HG03095 (cell line): Measurements from ENCODE around the gene PRKAR2B.
"Not testable (repeated sequence)": the region's sequence is repeated elsewhere in the genome, so short reads cannot be mapped to it uniquely, and the experiment has no call there.

Source experiments
- ATAC-seq: cut with Tn5 transposase; IDR thresholded peaks from one replicate; pipeline ENCODE4 v1.9.1; 2021; ENCODE audit warnings: moderate library complexity; ENCODE audit not compliant: unreplicated experiment

Gene PRKAR2B

GRCh38 chr7:107076781-107077698 is 32.5 kb downstream of the PRKAR2B start:
- ATAC-seq: no peak

- no peak for ATAC-seq
These were observed 33.4 kb downstream of the PRKAR2B start for GRCh38 chr7:107077699-107078516.

- ATAC-seq: no peak
These were observed 34.0 kb downstream of the PRKAR2B start for GRCh38 chr7:107078517-107078966.

GRCh38 chr7:107079212-107079940 is 34.9 kb downstream of the PRKAR2B start:
- no peak for ATAC-seq

- no peak for ATAC-seq
These were observed 35.6 kb downstream of the PRKAR2B start for GRCh38 chr7:107080099-107080505.

GRCh38 chr7:107080533-107080932 is 36.0 kb downstream of the PRKAR2B start:
- no peak for ATAC-seq

- ATAC-seq: no peak
These were observed 40.7 kb downstream of the PRKAR2B start for GRCh38 chr7:107085180-107085579.

GRCh38 chr7:107089627-107090026 is 45.1 kb downstream of the PRKAR2B start:
- no peak for ATAC-seq

- no peak for ATAC-seq
These were observed 46.0 kb downstream of the PRKAR2B start for GRCh38 chr7:107090457-107090856.

GRCh38 chr7:107091306-107091705 is 46.8 kb downstream of the PRKAR2B start:
- ATAC-seq: no peak

GRCh38 chr7:107093671-107094070 is 49.2 kb downstream of the PRKAR2B start:
- ATAC-seq: not testable (repeated sequence)

GRCh38 chr7:107099154-107099553 is 54.6 kb downstream of the PRKAR2B start:
- not testable (repeated sequence) for ATAC-seq

GRCh38 chr7:107100824-107101223 is 56.3 kb downstream of the PRKAR2B start:
- no peak for ATAC-seq

GRCh38 chr7:107103369-107103768 is 58.9 kb downstream of the PRKAR2B start:
- ATAC-seq: no peak

GRCh38 chr7:107104801-107105200 is 60.3 kb downstream of the PRKAR2B start:
- no peak for ATAC-seq

GRCh38 chr7:107105591-107106245 is 61.2 kb downstream of the PRKAR2B start:
- no peak for ATAC-seq

- ATAC-seq: no peak
These were observed 64.4 kb downstream of the PRKAR2B start for GRCh38 chr7:107108793-107109371.

- ATAC-seq: no peak
These were observed 65.5 kb downstream of the PRKAR2B start for GRCh38 chr7:107109955-107110354.

- no peak for ATAC-seq
These were observed 66.7 kb downstream of the PRKAR2B start for GRCh38 chr7:107111196-107111595.

GRCh38 chr7:107113866-107114265 is 69.4 kb downstream of the PRKAR2B start:
- ATAC-seq: no peak
